ENCODE data around the gene CD38.

GRCh38 chr4:15746110-15746509 is 32.0 kb upstream of the CD38 start:
- TF ChIP-seq CTCF (IDR thresholded peaks at IDR 0.05) = no peak
- TF ChIP-seq POLR2A (IDR thresholded peaks at IDR 0.05) = no peak
- no peak for TF ChIP-seq POLR2AphosphoS5 (IDR thresholded peaks at IDR 0.05)
- no peak for TF ChIP-seq EP300 (IDR thresholded peaks at IDR 0.05)
